Choroid plexus epithelial cell (primary cell): Measurements from ENCODE around the gene CPEB4.
A peak's percentile ranks its signal among the peaks of the same experiment; 100 is the strongest.

Source experiments
- DNase-seq: peaks from one replicate; pipeline ENCODE4 v3.0.0-alpha.2; 2010; ENCODE audit warnings: low read depth
- H3K4me3 ChIP-seq: 2 replicates; pipeline ENCODE4 v1.5.1; 2011; ENCODE audit warnings: low read depth, mild to moderate bottlenecking, control low read depth, low read length, moderate library complexity
- TF ChIP-seq, protein P1 (sequence below): conservative IDR thresholded peaks from 2 replicates; pipeline ENCODE4 v1.5.1; 2011; ENCODE audit warnings: low read depth, mild to moderate bottlenecking, control low read depth, inconsistent platforms, low read length, moderate library complexity

CPEB4 gene

DNA sequence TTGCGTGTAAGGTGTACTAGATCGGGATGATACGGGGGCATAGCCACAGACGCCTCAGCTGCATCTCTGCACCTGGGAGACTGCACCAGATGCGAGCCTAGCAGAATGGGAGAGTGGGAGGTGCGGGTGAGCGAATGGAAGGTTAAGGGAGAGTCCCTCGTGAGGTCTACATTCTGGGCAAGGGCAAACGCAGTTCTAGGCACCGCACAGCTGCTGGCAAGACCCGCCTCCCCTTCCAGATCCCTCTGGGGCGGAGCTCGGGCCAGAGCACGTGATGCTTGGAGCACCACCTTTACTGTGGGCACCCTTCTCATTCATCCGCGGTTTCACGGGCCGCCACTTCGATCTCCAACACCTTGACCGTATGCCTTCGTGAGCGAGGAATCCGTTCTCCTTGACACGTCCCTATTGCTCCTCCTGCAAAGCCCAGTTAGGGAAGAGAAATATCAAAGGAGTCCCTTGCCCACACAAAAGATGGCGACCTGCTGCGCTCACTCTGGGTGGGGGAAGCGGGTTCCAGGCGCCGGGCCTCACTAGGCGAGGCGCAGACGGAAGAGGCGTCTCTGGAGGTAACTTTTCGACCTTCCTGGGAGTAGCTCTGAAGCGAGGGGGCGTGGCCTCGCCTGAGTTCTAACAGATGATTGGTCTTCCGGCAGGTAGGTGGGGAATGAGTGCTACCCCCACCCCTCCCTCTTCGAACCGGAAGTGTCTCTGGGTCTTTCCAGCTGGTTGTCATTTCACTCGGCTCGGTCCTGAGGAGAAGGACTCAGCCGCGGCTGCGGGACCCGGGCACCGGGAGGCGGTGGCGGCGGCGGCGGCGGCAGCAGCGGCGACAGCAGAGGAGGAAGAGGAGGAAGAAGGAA is at the start of gene CPEB4:
Gene CPEB4 (plus strand): TSS at position 740 of the 863 bp plus-strand sequence. CDS start 1,385 bp downstream, outside the sequence.
- TF ChIP-seq, protein P1, sequence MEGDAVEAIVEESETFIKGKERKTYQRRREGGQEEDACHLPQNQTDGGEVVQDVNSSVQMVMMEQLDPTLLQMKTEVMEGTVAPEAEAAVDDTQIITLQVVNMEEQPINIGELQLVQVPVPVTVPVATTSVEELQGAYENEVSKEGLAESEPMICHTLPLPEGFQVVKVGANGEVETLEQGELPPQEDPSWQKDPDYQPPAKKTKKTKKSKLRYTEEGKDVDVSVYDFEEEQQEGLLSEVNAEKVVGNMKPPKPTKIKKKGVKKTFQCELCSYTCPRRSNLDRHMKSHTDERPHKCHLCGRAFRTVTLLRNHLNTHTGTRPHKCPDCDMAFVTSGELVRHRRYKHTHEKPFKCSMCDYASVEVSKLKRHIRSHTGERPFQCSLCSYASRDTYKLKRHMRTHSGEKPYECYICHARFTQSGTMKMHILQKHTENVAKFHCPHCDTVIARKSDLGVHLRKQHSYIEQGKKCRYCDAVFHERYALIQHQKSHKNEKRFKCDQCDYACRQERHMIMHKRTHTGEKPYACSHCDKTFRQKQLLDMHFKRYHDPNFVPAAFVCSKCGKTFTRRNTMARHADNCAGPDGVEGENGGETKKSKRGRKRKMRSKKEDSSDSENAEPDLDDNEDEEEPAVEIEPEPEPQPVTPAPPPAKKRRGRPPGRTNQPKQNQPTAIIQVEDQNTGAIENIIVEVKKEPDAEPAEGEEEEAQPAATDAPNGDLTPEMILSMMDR: no peak
- DNase-seq: peak; percentile 100
- H3K4me3 ChIP-seq: peak within 1 kb of the TSS; percentile 83

DNA sequence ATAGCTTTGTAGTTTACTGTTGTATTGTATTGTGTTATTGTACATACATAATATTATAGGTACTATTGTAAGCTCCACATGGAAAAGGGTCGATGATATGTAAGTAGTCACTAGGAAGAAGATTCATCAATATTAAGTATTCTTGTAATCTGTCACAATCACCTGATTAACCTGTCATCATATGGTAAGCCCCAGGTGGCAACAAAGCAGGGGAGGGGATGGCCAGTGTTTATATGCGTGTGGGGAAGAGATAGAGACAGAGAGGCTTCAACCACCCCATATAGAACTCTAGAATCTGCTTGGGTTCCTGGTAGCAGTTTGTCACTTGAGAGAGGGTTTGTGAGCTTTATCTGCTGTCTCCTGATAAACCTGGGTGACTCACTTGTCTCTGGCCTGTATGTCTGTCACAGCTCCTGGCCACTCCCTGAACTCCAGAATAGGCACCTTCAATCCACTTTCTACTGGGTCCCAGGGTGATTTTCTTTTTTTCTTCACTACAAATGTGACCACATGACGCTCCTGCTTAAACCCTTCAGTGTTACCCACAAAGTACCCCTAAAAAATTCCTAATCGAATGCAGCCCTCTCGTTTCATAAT is 48.9 kb upstream of the CPEB4 start:
- TF ChIP-seq, protein P1: no peak
- no peak for DNase-seq
- no peak overlapping the region for H3K4me3 ChIP-seq

DNA sequence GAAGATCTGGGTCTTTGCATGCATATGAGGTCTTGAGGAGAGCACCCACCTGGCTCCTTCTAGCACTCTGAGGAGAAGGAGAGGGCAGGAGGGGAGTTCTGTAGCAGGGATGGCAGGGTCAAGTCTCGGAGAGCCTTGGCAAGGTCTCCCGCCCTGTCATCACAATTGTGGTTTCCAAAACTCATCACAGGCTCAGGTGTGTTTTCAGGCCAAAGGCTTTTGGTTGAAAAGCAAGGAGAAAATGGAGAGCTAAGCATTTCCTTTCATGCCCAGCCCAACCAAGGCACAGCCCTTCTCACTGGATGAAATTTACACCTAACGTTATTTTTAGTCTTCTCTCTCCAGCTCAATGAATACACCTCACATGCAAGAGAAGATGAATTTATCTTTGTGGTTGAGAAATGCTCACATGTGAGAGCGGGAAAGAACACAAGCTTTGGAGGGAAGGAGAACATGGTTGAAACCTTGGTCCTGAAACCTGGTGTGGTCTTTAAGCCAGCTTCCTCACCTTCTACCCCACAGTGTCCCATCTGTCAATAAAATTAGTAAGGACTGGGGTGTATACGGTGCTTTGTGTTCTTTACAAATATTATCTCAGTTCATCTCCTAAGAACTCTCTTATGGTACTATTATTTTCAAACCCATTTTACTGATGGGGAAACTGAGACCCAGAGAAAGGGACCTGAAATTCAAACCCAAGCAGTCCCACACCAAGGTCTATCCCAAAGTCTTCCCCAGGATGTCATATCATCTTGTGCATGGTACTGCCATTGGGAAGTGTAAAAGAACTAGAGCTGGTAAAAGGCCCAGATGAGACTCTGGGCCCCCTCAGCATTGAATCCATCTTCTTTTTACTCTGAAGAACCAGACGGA is 47.8 kb upstream of the CPEB4 start:
- DNase-seq: no peak
- no peak overlapping the region for H3K4me3 ChIP-seq
- TF ChIP-seq, protein P1: no peak

DNA sequence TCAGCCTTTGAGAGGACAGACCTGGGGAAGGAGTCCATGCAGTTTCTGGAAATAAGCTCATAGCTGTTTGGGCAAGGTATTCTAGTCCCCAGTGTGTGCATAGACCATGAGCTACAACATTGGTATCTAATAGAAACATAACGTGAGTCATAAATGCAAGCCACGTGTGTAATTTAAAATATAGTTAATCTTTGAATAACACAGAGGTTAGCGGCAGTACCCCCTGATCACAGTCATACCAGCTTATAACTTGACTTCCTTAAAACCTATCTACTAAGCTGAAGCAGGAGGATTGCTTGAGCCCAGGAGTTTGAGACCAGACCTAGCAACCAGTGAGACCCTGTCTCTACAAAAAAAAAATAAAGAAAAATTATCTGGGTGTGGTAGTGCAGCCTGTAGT is 46.4 kb upstream of the CPEB4 start:
- no peak for DNase-seq
- TF ChIP-seq, protein P1: no peak
- no peak overlapping the region for H3K4me3 ChIP-seq

DNA sequence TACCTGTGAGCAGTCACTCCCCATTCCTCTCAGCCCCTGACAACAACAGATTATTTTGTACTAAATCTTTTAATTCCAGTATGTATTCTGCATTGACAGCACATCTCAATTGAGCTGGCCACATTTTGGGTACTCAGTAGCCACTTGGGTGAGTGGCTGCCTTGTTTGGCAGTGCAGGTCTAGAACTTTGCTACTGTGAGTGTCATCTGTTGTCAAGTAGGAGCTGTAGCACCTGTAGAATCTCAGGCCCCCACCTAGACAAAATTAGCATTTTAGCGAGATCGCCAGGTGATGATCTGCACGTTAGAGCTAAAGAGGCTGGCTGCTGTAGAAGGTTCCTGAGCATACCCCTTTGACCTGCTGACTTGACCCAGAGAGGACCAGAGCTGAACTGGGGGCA is 44.4 kb upstream of the CPEB4 start:
- DNase-seq: no peak
- TF ChIP-seq, protein P1: no peak
- H3K4me3 ChIP-seq: no peak overlapping the region

DNA sequence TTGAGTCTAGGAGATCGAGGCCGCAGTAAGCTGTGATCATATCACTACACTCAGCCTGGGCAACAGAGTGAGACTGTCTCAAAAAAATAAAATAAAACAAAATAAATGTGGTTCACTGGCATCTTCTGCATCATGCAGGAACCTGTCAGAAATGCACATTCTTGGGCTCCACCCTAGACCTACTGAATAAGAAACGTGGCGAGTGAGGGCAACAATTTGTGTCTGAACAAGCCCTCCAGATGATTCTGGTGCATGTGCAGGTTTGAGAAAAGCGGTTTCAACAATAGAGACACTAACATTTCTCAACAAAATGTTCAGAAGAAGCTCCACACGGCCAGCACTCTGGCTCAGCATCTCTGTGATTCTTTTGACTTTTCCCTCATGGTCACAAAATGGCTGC is 42.8 kb upstream of the CPEB4 start:
- no peak for DNase-seq
- H3K4me3 ChIP-seq: no peak overlapping the region
- TF ChIP-seq, protein P1: no peak
